GM23338 (cell line): ENCODE measurements around the gene PCDHA10. TPM values are rescaled to one million over a fixed set of nuclear protein-coding genes. Genes with fewer than 3 reads are reported as not detected.
A peak's percentile ranks its signal among the peaks of the same experiment; 100 is the strongest.

Experiments
- ATAC-seq: fragments of 200-7000 bp; cut with Tn5 transposase; 3 replicates; pipeline ENCODE4 v1.9.1; 2020
- DNase-seq: peaks from one replicate; pipeline ENCODE4 v3.0.0-alpha.2; 2015; ENCODE audit warnings: low spot score
- H2AFZ ChIP-seq: fragments of 200-600 bp; sonication (generic); 2 replicates; pipeline ENCODE4 v1.8.0; 2016; ENCODE audit warnings: antibody characterized with exemption, mild to moderate bottlenecking, moderate library complexity
- H3F3A ChIP-seq: fragments of 200-600 bp; sonication (generic); replicated peaks from 2 replicates; pipeline ENCODE4 v1.8.0; 2017; ENCODE audit warnings: antibody characterized with exemption, mixed run types, low read depth
- H3K27ac ChIP-seq: fragments of 200-600 bp; sonication (generic); 2 replicates; pipeline ENCODE4 v1.6.1; 2016; ENCODE audit warnings: low read depth
- H3K27me3 ChIP-seq: fragments of 200-600 bp; sonication (generic); 2 replicates; pipeline ENCODE4 v1.8.0; 2016; ENCODE audit warnings: mild to moderate bottlenecking, mixed run types, moderate library complexity; ENCODE audit not compliant: insufficient read depth
- H3K36me3 ChIP-seq: fragments of 200-600 bp; sonication (generic); 2 replicates; pipeline ENCODE4 v1.8.0; 2016; ENCODE audit warnings: mild to moderate bottlenecking; ENCODE audit not compliant: insufficient read depth
- H3K4me1 ChIP-seq: fragments of 200-600 bp; sonication (generic); 2 replicates; pipeline ENCODE4 v1.8.0; 2016; ENCODE audit warnings: mild to moderate bottlenecking, moderate library complexity; ENCODE audit not compliant: insufficient read depth
- H3K4me2 ChIP-seq: fragments of 200-600 bp; sonication (generic); 2 replicates; pipeline ENCODE4 v1.7.1; 2017; ENCODE audit warnings: mixed run types
- H3K4me3 ChIP-seq: fragments of 200-600 bp; sonication (generic); 2 replicates; pipeline ENCODE4 v1.6.1; 2016; ENCODE audit warnings: mixed run types
- H3K79me2 ChIP-seq: fragments of 200-600 bp; sonication (generic); replicated peaks from 2 replicates; pipeline ENCODE4 v1.8.0; 2017; ENCODE audit warnings: mild to moderate bottlenecking; ENCODE audit not compliant: insufficient read depth
- H3K9me2 ChIP-seq: fragments of 200-600 bp; sonication (generic); 2 replicates; pipeline ENCODE4 v1.8.0; 2017; ENCODE audit not compliant: insufficient read depth
- H4K20me1 ChIP-seq: fragments of 200-600 bp; sonication (generic); replicated peaks from 2 replicates; pipeline ENCODE4 v1.8.0; 2017; ENCODE audit warnings: mild to moderate bottlenecking; ENCODE audit not compliant: insufficient read depth
- H3K27ac Mint-ChIP-seq: 2 replicates; pipeline ENCODE4 v1.8.0; 2020; ENCODE audit warnings: inconsistent platforms, mild to moderate bottlenecking, moderate library complexity, mixed read lengths
- H3K27me3 Mint-ChIP-seq: 3 replicates; pipeline ENCODE4 v1.8.0; 2022; ENCODE audit warnings: low read depth, mild to moderate bottlenecking, moderate library complexity, mixed read lengths, inconsistent platforms; ENCODE audit not compliant: insufficient read depth, poor library complexity
- H3K36me3 Mint-ChIP-seq: 3 replicates; pipeline ENCODE4 v1.8.0; 2021; ENCODE audit warnings: low read depth, mild to moderate bottlenecking, inconsistent platforms, moderate library complexity, mixed read lengths
- H3K4me1 Mint-ChIP-seq: 3 replicates; pipeline ENCODE4 v1.8.0; 2020; ENCODE audit warnings: mild to moderate bottlenecking, inconsistent platforms, mixed read lengths
- H3K4me3 Mint-ChIP-seq: 3 replicates; pipeline ENCODE4 v1.8.0; 2021; ENCODE audit warnings: moderate library complexity, mild to moderate bottlenecking, inconsistent platforms, mixed read lengths
- H3K9me3 Mint-ChIP-seq: 3 replicates; pipeline ENCODE4 v1.8.0; 2020; ENCODE audit warnings: moderate library complexity, mild to moderate bottlenecking, inconsistent platforms, mixed read lengths
- CREB1 ChIP-seq: fragments of 250-450 bp; sonication (Bioruptor Pico); IDR thresholded peaks from 2 replicates; pipeline ENCODE4 v1.5.0; 2020; ENCODE audit warnings: low read depth, mild to moderate bottlenecking, moderate library complexity
- EZH2phosphoT487 ChIP-seq: fragments of 200-600 bp; sonication (generic); IDR thresholded peaks from one replicate; pipeline ENCODE4 v1.8.1; 2018; ENCODE audit warnings: antibody characterized with exemption; ENCODE audit not compliant: unreplicated experiment
- JUNB ChIP-seq: IDR thresholded peaks from one replicate; pipeline ENCODE4 v1.6.1; 2016; ENCODE audit warnings: antibody characterized with exemption; ENCODE audit not compliant: unreplicated experiment
- NANOG ChIP-seq: IDR thresholded peaks from 2 replicates; pipeline ENCODE4 v1.6.1; 2016; ENCODE audit warnings: antibody characterized with exemption, borderline replicate concordance
- STAT1 ChIP-seq: IDR thresholded peaks from one replicate; pipeline ENCODE4 v1.6.1; 2016; ENCODE audit warnings: antibody characterized with exemption; ENCODE audit not compliant: unreplicated experiment
- ZNF114 ChIP-seq: fragments of 250-450 bp; sonication (Bioruptor Pico); IDR thresholded peaks from 2 replicates; pipeline ENCODE4 v1.5.0; 2020; ENCODE audit warnings: mild to moderate bottlenecking, moderate library complexity
- ZNF462 ChIP-seq: fragments of 250-450 bp; sonication (Bioruptor Pico); IDR thresholded peaks from 2 replicates; pipeline ENCODE4 v1.5.0; 2020; ENCODE audit warnings: mild to moderate bottlenecking, moderate library complexity
- polyA plus RNA-seq: library from polyadenylated mRNA; unstranded; fragments of >200 nt; fragmentation: Nextera tagmentation; extraction: Ambion mirVana; gene quantifications from 2 replicates; pipeline ENCODE4 v1.2.1, GENCODE V29; 2016
- total RNA-seq: library from RNA; depleted of rRNA; stranded (reverse); fragments of >200 nt; shearing (Covaris generic); gene quantifications from 2 replicates; pipeline ENCODE4 v1.2.3, GENCODE V29; 2014
- TF ChIP-seq, protein P1 (sequence below), 2 experiments: fragments of 200-600 bp in 1 of 2; sonication (generic) in 1 of 2; conservative IDR thresholded peaks; 2 replicates each; pipeline versions ENCODE4 v1.5.1 to v1.6.1; 2016 to 2017; ENCODE audit warnings: antibody characterized with exemption in 2 of 2, low read depth in 2 of 2, mild to moderate bottlenecking in 2 of 2, moderate library complexity in 1 of 2

The PCDHA10 gene
- total and polyA plus RNA-seq, 2 experiments from 2014 or later: 3.9 to 11.6 TPM

DNA sequence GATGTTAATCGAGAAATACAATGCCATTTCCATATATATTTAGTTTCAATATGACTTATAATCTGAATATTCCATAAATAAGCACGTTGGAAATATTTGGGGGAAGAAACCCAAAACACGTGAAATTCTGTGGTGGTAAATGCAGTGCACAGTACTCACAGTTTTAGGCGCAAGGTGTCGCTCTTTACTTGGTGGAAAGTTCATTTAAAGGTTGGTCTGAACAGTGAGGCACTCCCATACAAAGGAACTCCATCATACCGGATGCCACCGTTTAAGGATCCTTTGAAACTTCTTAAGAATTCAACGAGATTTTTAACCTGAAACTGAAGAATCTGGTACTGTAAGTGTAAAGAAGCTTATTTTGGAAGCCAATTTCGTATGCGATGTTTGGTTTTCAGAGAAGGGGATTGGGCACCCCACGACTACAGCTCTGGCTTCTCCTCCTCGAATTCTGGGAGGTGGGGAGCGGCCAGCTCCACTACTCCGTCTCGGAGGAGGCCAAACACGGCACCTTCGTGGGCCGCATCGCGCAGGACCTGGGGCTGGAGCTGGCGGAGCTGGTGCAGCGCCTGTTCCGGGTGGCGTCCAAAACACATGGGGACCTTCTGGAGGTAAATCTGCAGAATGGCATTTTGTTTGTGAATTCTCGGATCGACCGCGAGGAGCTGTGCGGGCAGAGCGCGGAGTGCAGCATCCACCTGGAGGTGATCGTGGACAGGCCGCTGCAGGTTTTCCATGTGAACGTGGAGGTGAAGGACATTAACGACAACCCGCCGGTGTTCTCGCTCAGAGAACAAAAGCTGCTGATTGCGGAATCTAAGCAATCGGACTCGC is 13.2 kb downstream of the PCDHA10 start, which contains the start of gene PCDHA11 (continued):
- TF ChIP-seq EZH2phosphoT487 (no peak), NANOG (peak; percentile 34; the same call in 1 of the 2 replicates), ZNF114 (no peak), CREB1 (CRISPR knock-in tag) (no peak)
- TF ChIP-seq, protein P1, sequence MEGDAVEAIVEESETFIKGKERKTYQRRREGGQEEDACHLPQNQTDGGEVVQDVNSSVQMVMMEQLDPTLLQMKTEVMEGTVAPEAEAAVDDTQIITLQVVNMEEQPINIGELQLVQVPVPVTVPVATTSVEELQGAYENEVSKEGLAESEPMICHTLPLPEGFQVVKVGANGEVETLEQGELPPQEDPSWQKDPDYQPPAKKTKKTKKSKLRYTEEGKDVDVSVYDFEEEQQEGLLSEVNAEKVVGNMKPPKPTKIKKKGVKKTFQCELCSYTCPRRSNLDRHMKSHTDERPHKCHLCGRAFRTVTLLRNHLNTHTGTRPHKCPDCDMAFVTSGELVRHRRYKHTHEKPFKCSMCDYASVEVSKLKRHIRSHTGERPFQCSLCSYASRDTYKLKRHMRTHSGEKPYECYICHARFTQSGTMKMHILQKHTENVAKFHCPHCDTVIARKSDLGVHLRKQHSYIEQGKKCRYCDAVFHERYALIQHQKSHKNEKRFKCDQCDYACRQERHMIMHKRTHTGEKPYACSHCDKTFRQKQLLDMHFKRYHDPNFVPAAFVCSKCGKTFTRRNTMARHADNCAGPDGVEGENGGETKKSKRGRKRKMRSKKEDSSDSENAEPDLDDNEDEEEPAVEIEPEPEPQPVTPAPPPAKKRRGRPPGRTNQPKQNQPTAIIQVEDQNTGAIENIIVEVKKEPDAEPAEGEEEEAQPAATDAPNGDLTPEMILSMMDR (conservative IDR thresholded peaks at IDR 0.05; ENCODE audit: low read depth in 2 of 2): peak; percentile 76 to 82

DNA sequence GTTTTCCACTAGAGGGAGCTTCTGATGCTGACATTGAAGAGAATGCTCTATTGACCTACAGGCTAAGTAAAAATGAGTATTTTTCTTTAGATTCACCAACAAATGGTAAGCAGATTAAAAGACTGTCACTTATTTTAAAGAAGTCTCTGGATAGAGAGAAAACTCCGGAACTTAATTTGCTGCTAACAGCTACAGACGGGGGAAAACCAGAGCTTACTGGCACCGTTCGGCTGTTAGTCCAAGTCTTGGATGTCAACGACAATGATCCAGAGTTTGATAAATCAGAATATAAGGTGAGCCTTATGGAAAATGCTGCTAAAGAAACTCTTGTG is 13.8 kb downstream of the PCDHA10 start:
- Histone ChIP-seq H3K9me2 (no peaks in the 10 kb centered on the region), H4K20me1 (no peaks in the 10 kb centered on the region; the same call in 1 of the 2 replicates), H3K4me3 (peak overlapping the region; percentile 59), H3K36me3 (no peaks in the 10 kb centered on the region; the same call in 1 of the 2 replicates), H3K27me3 (no peaks in the 10 kb centered on the region), H3K27ac (no peak overlapping the region), H3K4me1 (peaks cover 13% of the 10 kb centered on the region; the same call in 1 of the 2 replicates), H3F3A (no peaks in the 10 kb centered on the region), H3K79me2 (peaks cover 29% of the 10 kb centered on the region), H3K4me2 (peak overlapping the region; percentile 72), H2AFZ (no peak overlapping the region)
- peaks cover 15% of the 10 kb centered on the region for H3K4me1 Mint-ChIP-seq
- no peak for TF ChIP-seq JUNB
- TF ChIP-seq ZNF462 (CRISPR knock-in tag): no peak
- no peak for TF ChIP-seq EZH2phosphoT487
- TF ChIP-seq, protein P1 (conservative IDR thresholded peaks at IDR 0.05; ENCODE audit: low read depth in 2 of 2): peak; percentile 74 to 79
- no peak for TF ChIP-seq STAT1
- no peak for TF ChIP-seq ZNF114
- DNase-seq: no peak
- ATAC-seq: no peak; the same call in 2 of the 3 replicates
- peak overlapping the region; percentile 86 for H3K4me3 Mint-ChIP-seq
- no peaks in the 10 kb centered on the region for H3K27me3 Mint-ChIP-seq
- peaks cover 36% of the 10 kb centered on the region for H3K36me3 Mint-ChIP-seq
- H3K9me3 Mint-ChIP-seq: peaks cover 22% of the 10 kb centered on the region; the same call in 2 of the 3 replicates
- no peak overlapping the region for H3K27ac Mint-ChIP-seq
